ENCODE measurements around the gene COMMD2.

The COMMD2 gene

GRCh38 chr3:149790698-149791097, 38.4 kb upstream of the COMMD2 start:
- no peak for TF ChIP-seq CTCF (IDR thresholded peaks at IDR 0.05; ENCODE audit: low read depth, low read length)
- DNase-seq (ENCODE audit: low read depth in 2 of 2), result no peak
- H3K4me3 ChIP-seq (replicated peaks in 1 of 2; ENCODE audit: low read depth in 2 of 2, low read length in 2 of 2), result no peak overlapping the region

DNA sequence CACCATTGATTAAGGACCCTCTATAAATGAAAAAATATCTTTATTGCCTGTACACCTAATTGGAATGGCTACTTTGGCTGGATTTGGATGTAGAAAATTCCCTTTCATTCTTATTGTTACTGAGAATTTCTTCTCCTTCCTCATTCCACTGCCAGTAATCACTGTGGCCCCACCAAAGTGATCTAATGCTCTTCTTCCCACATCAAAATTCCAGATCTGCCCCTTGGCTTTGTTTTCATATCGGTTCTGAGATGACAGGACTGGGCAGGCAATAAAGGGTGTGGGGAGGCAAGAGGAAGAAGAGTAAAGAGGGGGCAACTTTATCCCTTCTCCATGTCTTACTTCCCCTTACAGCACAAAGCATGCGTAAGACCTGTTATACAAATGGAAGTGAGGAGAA, 38.0 kb upstream of the COMMD2 start:
- no peak for TF ChIP-seq CTCF (IDR thresholded peaks at IDR 0.05; ENCODE audit: low read depth, low read length)
- DNase-seq (ENCODE audit: low read depth in 2 of 2), result peak in 1 of 2 donors; percentile 28
- no peak overlapping the region for H3K4me3 ChIP-seq (replicated peaks in 1 of 2; ENCODE audit: low read depth in 2 of 2, low read length in 2 of 2)

- no peak for DNase-seq (ENCODE audit: low read depth in 2 of 2)
- no peak overlapping the region for H3K4me3 ChIP-seq (replicated peaks in 1 of 2; ENCODE audit: low read depth in 2 of 2, low read length in 2 of 2)
- TF ChIP-seq CTCF (IDR thresholded peaks at IDR 0.05; ENCODE audit: low read depth, low read length), result no peak
Measured at GRCh38 chr3:149784064-149784704, 31.9 kb upstream of the COMMD2 start.

DNA sequence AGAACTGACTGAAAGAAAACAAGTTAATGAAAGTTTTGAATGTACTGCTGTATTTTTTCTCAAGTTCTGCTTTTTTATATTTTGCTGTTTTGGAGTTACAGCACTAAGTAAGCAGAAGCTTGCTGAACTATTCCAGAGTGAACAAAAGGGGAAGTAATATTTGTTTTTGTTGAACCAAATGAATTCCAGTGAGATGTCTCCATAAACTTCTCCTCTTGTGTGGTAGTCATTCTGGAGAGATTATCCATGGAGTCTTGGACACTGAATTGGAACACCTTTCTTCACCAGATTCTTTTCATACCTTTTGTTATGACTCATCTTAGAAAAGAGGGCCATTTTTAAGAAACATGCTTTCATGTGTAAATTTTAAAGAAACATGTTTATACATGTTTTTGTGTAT, 31.3 kb upstream of the COMMD2 start:
- H3K4me3 ChIP-seq (replicated peaks in 1 of 2; ENCODE audit: low read depth in 2 of 2, low read length in 2 of 2), result no peak overlapping the region
- TF ChIP-seq CTCF (IDR thresholded peaks at IDR 0.05; ENCODE audit: low read depth, low read length), result no peak
- peak; percentile 51 to 75 for DNase-seq (ENCODE audit: low read depth in 2 of 2)

DNA sequence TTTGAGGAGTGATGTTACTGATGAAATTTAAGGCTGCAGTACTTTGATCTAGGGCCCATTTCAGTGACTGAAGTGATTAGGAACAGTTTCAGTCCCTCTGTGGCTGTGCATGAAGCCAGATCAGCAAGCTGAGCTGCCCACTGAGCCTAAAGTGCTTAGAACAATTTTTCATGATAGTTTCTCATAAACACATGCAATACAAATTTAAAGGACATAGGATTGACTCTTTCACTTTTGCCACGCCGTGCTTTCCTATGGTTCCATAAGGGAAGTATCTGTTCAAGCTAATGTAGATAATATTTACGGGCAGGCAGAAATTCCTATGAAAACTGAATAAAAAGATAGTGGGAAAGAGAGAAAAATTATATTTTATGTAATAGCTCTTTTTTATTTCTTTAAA, 29.5 kb upstream of the COMMD2 start:
- TF ChIP-seq CTCF (IDR thresholded peaks at IDR 0.05; ENCODE audit: low read depth, low read length), result no peak
- H3K4me3 ChIP-seq (replicated peaks in 1 of 2; ENCODE audit: low read depth in 2 of 2, low read length in 2 of 2), result no peak overlapping the region
- no peak for DNase-seq (ENCODE audit: low read depth in 2 of 2)

DNA sequence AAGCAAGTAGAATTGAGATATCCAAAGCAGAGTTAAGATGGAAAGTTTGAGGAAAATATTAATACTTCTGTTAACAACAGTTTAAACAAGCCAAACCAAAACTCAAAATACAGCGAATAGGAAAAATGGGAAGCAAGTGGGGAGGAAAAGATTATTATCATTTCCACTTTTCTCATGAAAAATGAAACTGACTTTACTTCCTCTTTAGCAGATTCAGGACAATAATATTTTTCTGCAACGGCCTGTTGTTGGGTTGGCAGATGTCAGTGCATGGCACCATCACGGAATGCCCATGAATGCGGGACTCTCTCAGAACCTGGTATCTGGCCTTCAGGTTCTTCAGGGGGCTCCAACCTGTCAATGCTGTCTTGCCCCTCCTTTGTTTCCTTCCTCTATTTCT, 28.9 kb upstream of the COMMD2 start:
- no peak overlapping the region for H3K4me3 ChIP-seq (replicated peaks in 1 of 2; ENCODE audit: low read depth in 2 of 2, low read length in 2 of 2)
- no peak for DNase-seq (ENCODE audit: low read depth in 2 of 2)

More for the DNA sequence above, 28.9 kb upstream of the COMMD2 start:
- TF ChIP-seq CTCF (IDR thresholded peaks at IDR 0.05; ENCODE audit: low read depth, low read length), result no peak

All from cardiac fibroblast (primary cell).